EL (cell line): ENCODE results near the gene PRSS37.
"Not testable (repeated sequence)": the region's sequence is repeated elsewhere in the genome, so short reads cannot be mapped to it uniquely, and the experiment has no call there.

Experiments used
- DNase-seq: peaks from one replicate; pipeline ENCODE4 v3.0.0-alpha.2; 2016

Gene PRSS37

GRCh38 chr7:141841385-141841784 is at the start of gene PRSS37:
Gene PRSS37 (minus strand): TSS chr7:141841485. CDS start chr7:141841049, 436 bp downstream.
- no peak for DNase-seq

GRCh38 chr7:141889321-141889720 is 48.0 kb upstream of the PRSS37 start:
- DNase-seq = no peak

- no peak for DNase-seq
Observed at GRCh38 chr7:141884539-141885225, 43.4 kb upstream of the PRSS37 start.

GRCh38 chr7:141880960-141881359 is 39.7 kb upstream of the PRSS37 start:
- no peak for DNase-seq

- DNase-seq = no peak
Observed at GRCh38 chr7:141877365-141877764, 36.1 kb upstream of the PRSS37 start.

GRCh38 chr7:141876371-141876770 is 35.1 kb upstream of the PRSS37 start:
- DNase-seq = no peak

- DNase-seq = no peak
Observed at GRCh38 chr7:141875453-141875852, 34.2 kb upstream of the PRSS37 start.

GRCh38 chr7:141874787-141875186 is 33.5 kb upstream of the PRSS37 start:
- DNase-seq = no peak

GRCh38 chr7:141872931-141873330 is 31.6 kb upstream of the PRSS37 start:
- no peak for DNase-seq

- DNase-seq = no peak
Observed at GRCh38 chr7:141866974-141867373, 25.7 kb upstream of the PRSS37 start.

- peak; percentile 3 for DNase-seq
Observed at GRCh38 chr7:141864765-141865447, 23.6 kb upstream of the PRSS37 start.

- DNase-seq = no peak
Observed at GRCh38 chr7:141860207-141860606, 18.9 kb upstream of the PRSS37 start.

- DNase-seq = no peak
Observed at GRCh38 chr7:141847996-141848395, 6.7 kb upstream of the PRSS37 start.

GRCh38 chr7:141844256-141844655 is 3.0 kb upstream of the PRSS37 start:
- no peak for DNase-seq

- no peak for DNase-seq
Observed at GRCh38 chr7:141842904-141843303, 1.6 kb upstream of the PRSS37 start.

GRCh38 chr7:141840708-141841107 is 577 bp downstream of the PRSS37 start:
- DNase-seq = no peak

- no peak for DNase-seq
Observed at GRCh38 chr7:141839256-141839655, 2.0 kb downstream of the PRSS37 start.

GRCh38 chr7:141838581-141838980 is 2.7 kb downstream of the PRSS37 start:
- no peak for DNase-seq

GRCh38 chr7:141837683-141838082 is 3.6 kb downstream of the PRSS37 start:
- no peak for DNase-seq

- DNase-seq = not testable (repeated sequence)
Observed at GRCh38 chr7:141822432-141822831, 18.9 kb downstream of the PRSS37 start.

- no peak for DNase-seq
Observed at GRCh38 chr7:141820067-141820466, 21.2 kb downstream of the PRSS37 start.

GRCh38 chr7:141792526-141792925 is 48.8 kb downstream of the PRSS37 start:
- no peak for DNase-seq

GRCh38 chr7:141789917-141790316 is 51.4 kb downstream of the PRSS37 start, which contains the start of gene TAS2R5:
Gene TAS2R5 (plus strand): TSS chr7:141790217. CDS start chr7:141790362, 145 bp downstream.
- DNase-seq = no peak

- DNase-seq = no peak
Observed at GRCh38 chr7:141788296-141788695, 53.0 kb downstream of the PRSS37 start.
